ENCODE results near the gene GRM7.

GRM7 gene

DNA sequence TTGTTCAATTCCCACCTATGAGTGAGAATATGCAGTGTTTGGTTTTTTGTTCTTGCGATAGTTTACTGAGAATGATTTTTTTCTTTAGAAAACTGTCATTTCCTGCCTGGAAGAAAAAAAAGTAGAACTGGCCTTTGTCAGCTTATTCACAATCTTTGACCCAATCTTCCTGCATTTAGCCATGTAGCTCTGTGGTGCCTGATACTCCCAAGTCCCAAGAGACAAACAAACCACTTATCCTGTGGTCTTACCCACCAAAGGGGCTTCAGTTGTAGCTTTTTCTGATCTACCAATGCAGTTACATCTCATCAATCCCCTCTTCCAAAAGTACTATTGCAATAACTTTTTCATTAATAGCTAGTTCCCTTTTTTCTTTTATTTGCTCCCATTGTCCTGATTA is 444.6 kb downstream of the GRM7 start:
- no peaks in the 10 kb centered on the region for H3K27me3 ChIP-seq (ENCODE audit: insufficient read depth, poor library complexity, severe bottlenecking)
- no peak overlapping the region for H3K27ac ChIP-seq (replicated peaks)
- no peak for DNase-seq (ENCODE audit: low read depth in 1 of 2, low spot score in 1 of 2)
- no peak for TF ChIP-seq POLR2AphosphoS5 (IDR thresholded peaks at IDR 0.05; ENCODE audit: low read depth)
- TF ChIP-seq, protein P1, sequence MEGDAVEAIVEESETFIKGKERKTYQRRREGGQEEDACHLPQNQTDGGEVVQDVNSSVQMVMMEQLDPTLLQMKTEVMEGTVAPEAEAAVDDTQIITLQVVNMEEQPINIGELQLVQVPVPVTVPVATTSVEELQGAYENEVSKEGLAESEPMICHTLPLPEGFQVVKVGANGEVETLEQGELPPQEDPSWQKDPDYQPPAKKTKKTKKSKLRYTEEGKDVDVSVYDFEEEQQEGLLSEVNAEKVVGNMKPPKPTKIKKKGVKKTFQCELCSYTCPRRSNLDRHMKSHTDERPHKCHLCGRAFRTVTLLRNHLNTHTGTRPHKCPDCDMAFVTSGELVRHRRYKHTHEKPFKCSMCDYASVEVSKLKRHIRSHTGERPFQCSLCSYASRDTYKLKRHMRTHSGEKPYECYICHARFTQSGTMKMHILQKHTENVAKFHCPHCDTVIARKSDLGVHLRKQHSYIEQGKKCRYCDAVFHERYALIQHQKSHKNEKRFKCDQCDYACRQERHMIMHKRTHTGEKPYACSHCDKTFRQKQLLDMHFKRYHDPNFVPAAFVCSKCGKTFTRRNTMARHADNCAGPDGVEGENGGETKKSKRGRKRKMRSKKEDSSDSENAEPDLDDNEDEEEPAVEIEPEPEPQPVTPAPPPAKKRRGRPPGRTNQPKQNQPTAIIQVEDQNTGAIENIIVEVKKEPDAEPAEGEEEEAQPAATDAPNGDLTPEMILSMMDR (IDR thresholded peaks at IDR 0.05; ENCODE audit: insufficient read depth, low read length): no peak
- TF ChIP-seq SPI1 (IDR thresholded peaks at IDR 0.05; ENCODE audit: borderline replicate concordance, low read depth): no peak
- H3K4me3 ChIP-seq (replicated peaks; ENCODE audit: insufficient read depth, low read length): no peak overlapping the region

DNA sequence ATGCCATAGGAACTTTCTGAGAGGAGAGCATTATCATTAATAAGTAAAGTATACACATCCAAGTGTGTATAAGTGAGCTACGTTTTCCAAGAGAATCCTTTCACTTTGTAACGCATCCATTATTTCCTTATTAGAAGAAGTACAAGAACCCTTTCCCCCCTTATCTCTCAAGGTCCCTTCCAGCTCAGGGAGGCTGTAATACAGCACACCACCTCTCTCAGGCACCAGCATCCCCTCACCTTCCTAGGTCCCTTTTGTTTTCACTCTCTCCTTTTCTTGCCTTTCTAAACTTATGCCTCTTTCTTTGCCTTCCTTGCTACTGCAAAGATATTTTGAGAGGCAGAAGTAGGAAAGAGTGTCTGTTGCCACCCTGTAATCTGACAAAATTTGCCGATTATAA is 446.0 kb downstream of the GRM7 start:
- no peak for DNase-seq (ENCODE audit: low read depth in 1 of 2, low spot score in 1 of 2)
- H3K27ac ChIP-seq (replicated peaks): no peak overlapping the region
- TF ChIP-seq POLR2AphosphoS5 (IDR thresholded peaks at IDR 0.05; ENCODE audit: low read depth): no peak
- no peak for TF ChIP-seq SPI1 (IDR thresholded peaks at IDR 0.05; ENCODE audit: borderline replicate concordance, low read depth)
- no peak for TF ChIP-seq GABPA (IDR thresholded peaks at IDR 0.05; ENCODE audit: low read depth)
- TF ChIP-seq, protein P1 (IDR thresholded peaks at IDR 0.05; ENCODE audit: insufficient read depth, low read length): no peak
- TF ChIP-seq, protein P2, sequence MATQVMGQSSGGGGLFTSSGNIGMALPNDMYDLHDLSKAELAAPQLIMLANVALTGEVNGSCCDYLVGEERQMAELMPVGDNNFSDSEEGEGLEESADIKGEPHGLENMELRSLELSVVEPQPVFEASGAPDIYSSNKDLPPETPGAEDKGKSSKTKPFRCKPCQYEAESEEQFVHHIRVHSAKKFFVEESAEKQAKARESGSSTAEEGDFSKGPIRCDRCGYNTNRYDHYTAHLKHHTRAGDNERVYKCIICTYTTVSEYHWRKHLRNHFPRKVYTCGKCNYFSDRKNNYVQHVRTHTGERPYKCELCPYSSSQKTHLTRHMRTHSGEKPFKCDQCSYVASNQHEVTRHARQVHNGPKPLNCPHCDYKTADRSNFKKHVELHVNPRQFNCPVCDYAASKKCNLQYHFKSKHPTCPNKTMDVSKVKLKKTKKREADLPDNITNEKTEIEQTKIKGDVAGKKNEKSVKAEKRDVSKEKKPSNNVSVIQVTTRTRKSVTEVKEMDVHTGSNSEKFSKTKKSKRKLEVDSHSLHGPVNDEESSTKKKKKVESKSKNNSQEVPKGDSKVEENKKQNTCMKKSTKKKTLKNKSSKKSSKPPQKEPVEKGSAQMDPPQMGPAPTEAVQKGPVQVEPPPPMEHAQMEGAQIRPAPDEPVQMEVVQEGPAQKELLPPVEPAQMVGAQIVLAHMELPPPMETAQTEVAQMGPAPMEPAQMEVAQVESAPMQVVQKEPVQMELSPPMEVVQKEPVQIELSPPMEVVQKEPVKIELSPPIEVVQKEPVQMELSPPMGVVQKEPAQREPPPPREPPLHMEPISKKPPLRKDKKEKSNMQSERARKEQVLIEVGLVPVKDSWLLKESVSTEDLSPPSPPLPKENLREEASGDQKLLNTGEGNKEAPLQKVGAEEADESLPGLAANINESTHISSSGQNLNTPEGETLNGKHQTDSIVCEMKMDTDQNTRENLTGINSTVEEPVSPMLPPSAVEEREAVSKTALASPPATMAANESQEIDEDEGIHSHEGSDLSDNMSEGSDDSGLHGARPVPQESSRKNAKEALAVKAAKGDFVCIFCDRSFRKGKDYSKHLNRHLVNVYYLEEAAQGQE (IDR thresholded peaks at IDR 0.05; ENCODE audit: insufficient replicate concordance, low read depth): no peak
- no peaks in the 10 kb centered on the region for H3K27me3 ChIP-seq (ENCODE audit: insufficient read depth, poor library complexity, severe bottlenecking)
- H3K4me3 ChIP-seq (replicated peaks; ENCODE audit: insufficient read depth, low read length): no peak overlapping the region

DNA sequence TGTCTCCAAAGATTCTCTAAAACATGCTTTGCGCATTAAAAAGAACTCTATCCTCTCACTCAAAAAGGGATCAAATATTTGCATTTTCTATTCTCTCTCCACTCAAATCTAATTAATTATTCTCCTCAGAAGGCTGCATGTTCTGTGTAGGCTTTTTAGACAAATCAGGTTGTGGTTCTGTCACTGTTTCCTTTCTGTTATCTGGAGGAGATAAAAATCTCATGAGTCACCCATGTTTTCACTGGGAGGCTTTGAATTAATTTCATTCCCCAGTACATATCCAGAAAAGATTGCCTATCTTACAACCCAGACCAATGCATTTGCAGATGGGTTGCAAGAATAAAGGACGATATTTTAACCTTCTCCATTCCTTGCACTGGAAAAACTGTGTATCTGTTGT is 446.5 kb downstream of the GRM7 start:
- H3K4me3 ChIP-seq (replicated peaks; ENCODE audit: insufficient read depth, low read length): no peak overlapping the region
- no peak overlapping the region for H3K27ac ChIP-seq (replicated peaks)
- DNase-seq (ENCODE audit: low read depth in 1 of 2, low spot score in 1 of 2): no peak
- TF ChIP-seq GABPA (IDR thresholded peaks at IDR 0.05; ENCODE audit: low read depth) (no peak), SPI1 (IDR thresholded peaks at IDR 0.05; ENCODE audit: borderline replicate concordance, low read depth) (no peak), POLR2AphosphoS5 (IDR thresholded peaks at IDR 0.05; ENCODE audit: low read depth) (no peak)
- TF ChIP-seq, protein P1 (IDR thresholded peaks at IDR 0.05; ENCODE audit: insufficient read depth, low read length): no peak
- TF ChIP-seq, protein P2 (IDR thresholded peaks at IDR 0.05; ENCODE audit: insufficient replicate concordance, low read depth): no peak
- H3K27me3 ChIP-seq (ENCODE audit: insufficient read depth, poor library complexity, severe bottlenecking): no peaks in the 10 kb centered on the region

DNA sequence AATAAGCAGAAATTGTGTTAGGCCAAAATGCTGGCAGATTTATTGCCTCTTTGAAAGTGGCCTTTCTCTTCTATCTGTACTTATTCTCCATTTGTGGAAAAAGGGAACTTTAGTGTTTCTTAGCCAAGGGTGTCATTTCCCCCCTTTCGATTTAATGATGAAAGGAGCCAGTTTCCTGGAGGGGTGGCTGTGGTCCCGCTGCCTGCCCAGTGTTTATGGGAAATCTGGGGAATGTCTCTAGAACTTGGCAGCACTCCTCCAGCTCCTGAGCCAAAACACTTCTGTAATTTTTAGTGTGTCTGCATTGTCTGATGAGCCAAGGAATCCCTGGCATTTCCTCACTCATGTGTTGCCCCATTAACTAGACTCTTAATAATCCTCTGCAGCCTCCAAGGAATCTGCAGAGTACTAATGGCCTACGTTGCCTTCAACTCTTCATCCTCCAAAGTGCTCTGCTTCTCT is 448.8 kb downstream of the GRM7 start:
- no peaks in the 10 kb centered on the region for H3K27me3 ChIP-seq (ENCODE audit: insufficient read depth, poor library complexity, severe bottlenecking)
- no peak for TF ChIP-seq GABPA (IDR thresholded peaks at IDR 0.05; ENCODE audit: low read depth)
- TF ChIP-seq, protein P2 (IDR thresholded peaks at IDR 0.05; ENCODE audit: insufficient replicate concordance, low read depth): no peak
- no peak for TF ChIP-seq POLR2AphosphoS5 (IDR thresholded peaks at IDR 0.05; ENCODE audit: low read depth)
- TF ChIP-seq SPI1 (IDR thresholded peaks at IDR 0.05; ENCODE audit: borderline replicate concordance, low read depth): no peak
- TF ChIP-seq, protein P1 (IDR thresholded peaks at IDR 0.05; ENCODE audit: insufficient read depth, low read length): no peak
- no peak for DNase-seq (ENCODE audit: low read depth in 1 of 2, low spot score in 1 of 2)
- no peak overlapping the region for H3K4me3 ChIP-seq (replicated peaks; ENCODE audit: insufficient read depth, low read length)
- H3K27ac ChIP-seq (replicated peaks): no peak overlapping the region

All from HL-60 (cell line).